Heart right ventricle (tissue), 16 donors: Measurements from ENCODE around the gene KLF6. TPM values are rescaled to one million over a fixed set of nuclear protein-coding genes. Genes with fewer than 3 reads are reported as not detected.

ENCODE experiments used
- ATAC-seq, 8 donors: fragments of 200-7000 bp; cut with Tn5 transposase; one replicate each; pipeline ENCODE4 v1.9.1; 2020; ENCODE audit warnings: mild to moderate bottlenecking in 8 of 8, moderate library complexity in 8 of 8, moderate number of reproducible peaks in 1 of 8
- DNase-seq, 2 donors: peaks; one replicate each; pipeline ENCODE4 v3.0.0-alpha.2; 2020
- H3K27ac ChIP-seq, 10 donors: fragments of 200-600 bp; sonication (generic) in 2 of 10; one replicate each; pipeline versions ENCODE4 v1.5.0 to v1.8.0; 2020 to 2022; ENCODE audit warnings: mild to moderate bottlenecking in 3 of 10
- H3K27me3 ChIP-seq, 7 donors: fragments of 200-600 bp; one replicate each; pipeline ENCODE4 v1.8.0; 2021 to 2022; ENCODE audit warnings: mild to moderate bottlenecking in 2 of 7
- H3K36me3 ChIP-seq, 9 donors: fragments of 200-600 bp; sonication (generic) in 1 of 9; one replicate each; pipeline versions ENCODE4 v1.5.0 to v1.8.0; 2020 to 2022; ENCODE audit warnings: mild to moderate bottlenecking in 2 of 9
- H3K4me1 ChIP-seq, 9 donors: fragments of 200-600 bp; sonication (generic) in 1 of 9; one replicate each; pipeline versions ENCODE4 v1.5.0 to v1.8.0; 2020 to 2022; ENCODE audit warnings: mild to moderate bottlenecking in 4 of 9
- H3K4me3 ChIP-seq, 10 donors: fragments of 200-600 bp; sonication (generic) in 2 of 10; one replicate each; pipeline versions ENCODE4 v1.5.0 to v1.8.0; 2020 to 2022; ENCODE audit warnings: mild to moderate bottlenecking in 7 of 10, moderate library complexity in 2 of 10
- H3K9me3 ChIP-seq, 11 donors: fragments of 200-600 bp in 10 of 11; sonication (generic) in 2 of 11; one replicate each; pipeline versions ENCODE4 v1.5.0 to v1.8.0; 2013 to 2022; ENCODE audit warnings: mild to moderate bottlenecking in 2 of 11, control low read depth in 1 of 11, moderate library complexity in 1 of 11
- CTCF ChIP-seq, 9 donors: fragments of 200-600 bp; sonication (generic) in 2 of 9; IDR thresholded peaks; one replicate each; pipeline versions ENCODE4 v1.5.0 to v1.8.0; 2021 to 2022; ENCODE audit warnings: antibody characterized with exemption in 9 of 9, mild to moderate bottlenecking in 5 of 9, moderate library complexity in 1 of 9
- WGBS, 2 donors: extraction: QIAGEN DNeasy Blood & Tissue Kit; methylation state at CpG; one replicate each; pipeline ENCODE4 v1.1.7; 2013; ENCODE audit warnings: inconsistent platforms in 1 of 2; 5-methylcytosine and 5-hydroxymethylcytosine counted together
- intact Hi-C, 10 donors: fragments of 100-400 bp; cut with DNase I; formaldehyde crosslinking; loops; one replicate each; pipeline versions ENCODE4 v1.11.1 to v1.14.2; 2022
- polyA plus RNA-seq, 2 donors: library from polyadenylated mRNA; stranded (reverse); fragments of 200-250 nt; gene quantifications; one replicate each; pipeline ENCODE4 v1.2.3, GENCODE V29; 2013
- total RNA-seq, 10 donors: library from RNA; stranded (reverse); fragmentation: NEBNext Ultra II Directional in 3 of 10; extraction: Animal tissue kit (Norgen Biotek cat#: 25700) in 3 of 10; gene quantifications; one replicate each; pipeline versions ENCODE4 v1.2.1 to v1.2.4, GENCODE V29; 2021 to 2023
- donor health status: Arrhythmogenic right ventricular cardiomyopathy.
- donor health status: ischemic (EF 13 %, LVEDD 7.1; RV severe dilation, severe dysfunction).
- donor health status: healthy with polysubstance abuse.
- donor health status: DM: no; HTN: yes; CAD: no.
- donor health status: DM: no; HTN: no; CAD: no.
- donor health status: ischemic (EF 25% LVEDD 6.9; RV normal size, moderate dysfunction).
- donor health status: ischemic (EF 25% LVEDD 5.7; RV mildly dilated, moderate dysfunction).
- donor health status: healthy.
- donor health status: DM: yes; HTN: yes; CAD: no.
- donor health status: Ischemic cardiomyopathy.
- donor health status: ischemic (EF 35%, LVEDD 5.7; RV mildly dilated, moderate dysfunction).
- donor health status: nonischemic (EF 11% LVEDD 7.7; RV severe dilation, severe dysfunction).
- donor health status: DM: yes; HTN: yes; CAD: no.
- donor health status: PGD.
- donor health status: ischemic (EF 29% LVEDD 5.4; RV normal size, mild dysfunction).
- donor health status: nonischemic (EF 23%, LVEDD 6.1; RV moderate dilation, normal function).

The KLF6 gene
- total and polyA plus RNA-seq, 12 donors: 22.1 to 90.5 (median 52.0) TPM

DNA sequence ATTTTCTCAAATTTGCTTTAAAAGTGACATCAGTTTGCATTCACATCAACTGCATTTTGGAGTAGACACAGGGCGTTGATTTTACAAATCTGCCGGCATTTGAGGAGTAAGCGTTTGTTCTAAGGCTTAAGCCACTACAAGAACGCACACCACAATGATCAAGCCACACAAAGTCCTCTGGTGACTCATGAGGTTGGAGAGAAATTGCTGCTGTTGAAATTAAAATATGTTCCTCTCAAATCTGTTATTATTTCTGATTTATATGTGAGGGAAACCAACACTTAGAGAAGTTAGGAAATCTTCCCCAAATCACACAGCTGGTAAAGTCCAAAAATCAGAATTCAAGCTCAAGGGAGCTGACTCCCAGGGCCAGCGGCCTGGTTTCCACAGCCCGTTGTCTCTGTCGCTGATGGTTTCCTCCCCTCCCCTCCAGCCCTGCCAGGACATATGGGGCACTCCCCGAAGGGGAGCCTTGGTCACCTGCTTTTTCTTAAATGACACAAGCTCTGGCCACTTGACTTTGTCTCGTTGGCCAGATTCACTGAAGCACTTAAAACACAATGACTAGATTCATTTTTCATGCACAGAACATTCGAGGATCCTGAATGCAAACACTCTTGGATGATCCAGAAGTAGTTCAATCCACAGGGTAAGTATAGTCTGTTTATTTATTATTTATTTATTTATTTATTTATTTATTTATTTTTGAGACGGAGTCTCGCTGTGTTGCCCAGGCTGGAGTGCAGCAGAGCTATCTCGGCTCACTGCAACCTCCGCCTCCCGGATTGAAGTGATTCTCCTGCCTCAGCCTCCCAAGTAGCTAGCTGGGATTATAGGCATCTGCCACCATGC lies 29.2 kb upstream of the KLF6 start:
- no peak for TF ChIP-seq CTCF (IDR thresholded peaks at IDR 0.05)
- WGBS, 2 donors: 78 to 82% methylated on average over 15 of the region's 15 CpGs
- Histone ChIP-seq H3K9me3 (no peaks in the 10 kb centered on the region), H3K4me1 (peaks cover 9 to 47% (median 29%) of the 10 kb centered on the region in 9 donors), H3K4me3 (no peak overlapping the region), H3K27ac (peak overlapping the region in 3 of 10 donors; percentile 18 to 53 (median 36)), H3K36me3 (no peaks in the 10 kb centered on the region), H3K27me3 (no peaks in the 10 kb centered on the region)
- ATAC-seq (peak in 1 of 8 donors; percentile 23), DNase-seq (no peak)
- intact Hi-C loops: loop anchor here in 2 of 10 donors (5.0 kb wide), 2 partner anchors 73 to 98 kb away; no protein-coding TSS in a partner anchor

- peak overlapping the region in 1 of 10 donors; percentile 36 for H3K27ac ChIP-seq
- no peak for TF ChIP-seq CTCF (IDR thresholded peaks at IDR 0.05)
- H3K9me3 ChIP-seq: no peaks in the 10 kb centered on the region
- ATAC-seq (no peak), DNase-seq (no peak)
- H3K27me3 ChIP-seq: no peaks in the 10 kb centered on the region
- peaks cover 9 to 56% (median 38%) of the 10 kb centered on the region in 9 donors for H3K4me1 ChIP-seq
- H3K36me3 ChIP-seq: no peaks in the 10 kb centered on the region
- H3K4me3 ChIP-seq: no peak overlapping the region
- WGBS, 2 donors: 93 to 95% methylated on average over 4 of the region's 4 CpGs
- intact Hi-C loops: loop anchor here in 2 of 10 donors (5.0 kb wide), 2 partner anchors 74 to 99 kb away; no protein-coding TSS in a partner anchor
These were observed 28.3 kb upstream of the KLF6 start for GRCh38 chr10:3813267-3813666.

GRCh38 chr10:3812141-3812540 lies 27.1 kb upstream of the KLF6 start:
- intact Hi-C loops: loop anchor here in 2 of 10 donors (5.0 kb wide), 2 partner anchors 75 to 100 kb away; no protein-coding TSS in a partner anchor
- Histone ChIP-seq H3K4me1 (peaks cover 15 to 67% (median 50%) of the 10 kb centered on the region in 9 donors), H3K36me3 (no peaks in the 10 kb centered on the region), H3K9me3 (no peaks in the 10 kb centered on the region), H3K27ac (peak overlapping the region in 9 of 10 donors; percentile 81 to 95 (median 90)), H3K27me3 (no peaks in the 10 kb centered on the region), H3K4me3 (no peak overlapping the region)
- DNase-seq (peak in 1 of 2 donors; percentile 25), ATAC-seq (peak in 3 of 8 donors; percentile 16 to 43 (median 29))
- 72 to 73% methylated on average over 7 of the region's 7 CpGs for WGBS, 2 donors
- TF ChIP-seq CTCF (IDR thresholded peaks at IDR 0.05): no peak

GRCh38 chr10:3811291-3811870 lies 26.4 kb upstream of the KLF6 start:
- H3K4me3 ChIP-seq: peak overlapping the region in 6 of 10 donors; percentile 4 to 30 (median 22)
- no peaks in the 10 kb centered on the region for H3K27me3 ChIP-seq
- no peaks in the 10 kb centered on the region for H3K9me3 ChIP-seq
- no peaks in the 10 kb centered on the region for H3K36me3 ChIP-seq
- peak; percentile 20 to 71 (median 66) for ATAC-seq
- intact Hi-C loops: loop anchor here in 2 of 10 donors (2.0 to 5.0 kb wide), 3 partner anchors 27 to 101 kb away; partner anchors contain the start of gene KLF6 (in 1 of the 2)
- 13 to 19% methylated on average over 7 of the region's 7 CpGs for WGBS, 2 donors
- no peak for TF ChIP-seq CTCF (IDR thresholded peaks at IDR 0.05)
- H3K27ac ChIP-seq: peak overlapping the region; percentile 49 to 95 (median 89)
- peak in 1 of 2 donors; percentile 54 for DNase-seq
- peaks cover 19 to 75% (median 57%) of the 10 kb centered on the region in 9 donors for H3K4me1 ChIP-seq
